ENCODE measurements around the gene ST3GAL4. TPM values are rescaled to one million over a fixed set of nuclear protein-coding genes. Genes with fewer than 3 reads are reported as not detected.
A peak's percentile ranks its signal among the peaks of the same experiment; 100 is the strongest.

The ST3GAL4 gene
- total and polyA plus RNA-seq, 7 donors = 43.1 to 336 (median 69.2) TPM

DNA sequence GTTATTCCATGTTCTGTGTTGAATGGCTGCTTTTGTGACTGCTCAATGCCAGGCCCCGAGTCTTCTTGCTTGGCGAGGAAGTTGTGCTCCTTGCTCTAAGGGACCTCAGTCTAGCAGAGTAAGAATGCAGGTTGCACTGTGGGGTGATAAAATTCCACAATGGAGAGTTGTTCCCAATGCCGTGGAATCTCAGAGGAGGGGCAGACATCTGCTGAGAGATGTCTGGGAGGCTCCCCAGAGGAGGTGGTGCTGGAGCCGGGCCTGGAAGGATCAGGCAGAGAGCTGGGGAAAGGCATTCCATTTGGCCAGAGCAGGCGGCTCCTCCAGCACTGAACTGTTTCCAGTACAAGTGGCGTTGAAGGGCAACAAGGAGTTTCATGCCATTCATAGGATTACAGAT, 55.2 kb downstream of the ST3GAL4 start:
- Histone ChIP-seq H3K27ac (peak overlapping the region; percentile 42 to 65 (median 61)), H3K9me3 (no peaks in the 10 kb centered on the region), H3K4me1 (peaks cover 0 to 42% (median 36%) of the 10 kb centered on the region in 4 donors), H3K36me3 (peaks cover 0 to 50% (median 17%) of the 10 kb centered on the region in 4 donors), H3K27me3 (no peaks in the 10 kb centered on the region), H3K4me3 (no peak overlapping the region)
- TF ChIP-seq POLR2AphosphoS5 (IDR thresholded peaks at IDR 0.05) (no peak), POLR2A (IDR thresholded peaks at IDR 0.05) (no peak), EP300 (IDR thresholded peaks at IDR 0.05) (no peak)
- TF ChIP-seq, protein P1, sequence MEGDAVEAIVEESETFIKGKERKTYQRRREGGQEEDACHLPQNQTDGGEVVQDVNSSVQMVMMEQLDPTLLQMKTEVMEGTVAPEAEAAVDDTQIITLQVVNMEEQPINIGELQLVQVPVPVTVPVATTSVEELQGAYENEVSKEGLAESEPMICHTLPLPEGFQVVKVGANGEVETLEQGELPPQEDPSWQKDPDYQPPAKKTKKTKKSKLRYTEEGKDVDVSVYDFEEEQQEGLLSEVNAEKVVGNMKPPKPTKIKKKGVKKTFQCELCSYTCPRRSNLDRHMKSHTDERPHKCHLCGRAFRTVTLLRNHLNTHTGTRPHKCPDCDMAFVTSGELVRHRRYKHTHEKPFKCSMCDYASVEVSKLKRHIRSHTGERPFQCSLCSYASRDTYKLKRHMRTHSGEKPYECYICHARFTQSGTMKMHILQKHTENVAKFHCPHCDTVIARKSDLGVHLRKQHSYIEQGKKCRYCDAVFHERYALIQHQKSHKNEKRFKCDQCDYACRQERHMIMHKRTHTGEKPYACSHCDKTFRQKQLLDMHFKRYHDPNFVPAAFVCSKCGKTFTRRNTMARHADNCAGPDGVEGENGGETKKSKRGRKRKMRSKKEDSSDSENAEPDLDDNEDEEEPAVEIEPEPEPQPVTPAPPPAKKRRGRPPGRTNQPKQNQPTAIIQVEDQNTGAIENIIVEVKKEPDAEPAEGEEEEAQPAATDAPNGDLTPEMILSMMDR (IDR thresholded peaks at IDR 0.05) = no peak
- intact Hi-C loops (cut with DNase I) = loop anchor here (10.0 kb wide), 2 partner anchors 296 to 516 kb away; no protein-coding TSS in a partner anchor
- DNase-seq = peak; percentile 84
- 67 to 74% methylated on average over 6 of the region's 6 CpGs for whole genome bisulfite sequencing, 2 donors

DNA sequence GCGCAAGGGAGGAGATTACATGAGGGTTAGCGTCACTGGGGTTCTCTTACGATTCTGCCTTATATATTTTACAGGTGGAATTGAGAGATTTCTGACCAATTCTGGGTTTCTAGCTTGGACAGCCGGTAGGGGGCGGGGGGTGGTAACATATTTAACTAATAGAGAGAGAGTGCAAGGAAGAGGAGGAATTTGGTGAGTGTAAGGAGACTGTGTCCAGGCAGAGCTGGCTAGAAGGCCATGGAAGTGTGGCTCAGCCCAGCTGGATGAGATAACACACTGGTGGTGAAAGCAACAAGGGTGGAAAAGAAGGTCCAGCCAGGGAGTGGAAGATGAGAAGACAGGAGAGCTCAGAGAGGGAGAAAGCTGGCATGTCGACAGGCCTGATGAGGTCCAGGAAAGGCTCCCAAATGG, 56.5 kb downstream of the ST3GAL4 start:
- H3K36me3 ChIP-seq = peaks cover 0 to 44% (median 17%) of the 10 kb centered on the region in 4 donors
- H3K4me1 ChIP-seq = peaks cover 0 to 55% (median 49%) of the 10 kb centered on the region in 4 donors
- WGBS, 2 donors = 76 to 90% methylated on average over 6 of the region's 6 CpGs
- no peak for DNase-seq
- no peaks in the 10 kb centered on the region for H3K27me3 ChIP-seq
- H3K4me3 ChIP-seq = no peak overlapping the region
- H3K9me3 ChIP-seq = no peaks in the 10 kb centered on the region
- H3K27ac ChIP-seq = peak overlapping the region in 3 of 4 donors; percentile 58 to 65 (median 64)
- intact Hi-C loops (cut with DNase I) = loop anchor here (10.0 kb wide), 2 partner anchors 297 to 517 kb away; no protein-coding TSS in a partner anchor
- TF ChIP-seq POLR2AphosphoS5 (IDR thresholded peaks at IDR 0.05) (no peak), EP300 (IDR thresholded peaks at IDR 0.05) (no peak), POLR2A (IDR thresholded peaks at IDR 0.05) (no peak)
- TF ChIP-seq, protein P1 (IDR thresholded peaks at IDR 0.05) = no peak

DNA sequence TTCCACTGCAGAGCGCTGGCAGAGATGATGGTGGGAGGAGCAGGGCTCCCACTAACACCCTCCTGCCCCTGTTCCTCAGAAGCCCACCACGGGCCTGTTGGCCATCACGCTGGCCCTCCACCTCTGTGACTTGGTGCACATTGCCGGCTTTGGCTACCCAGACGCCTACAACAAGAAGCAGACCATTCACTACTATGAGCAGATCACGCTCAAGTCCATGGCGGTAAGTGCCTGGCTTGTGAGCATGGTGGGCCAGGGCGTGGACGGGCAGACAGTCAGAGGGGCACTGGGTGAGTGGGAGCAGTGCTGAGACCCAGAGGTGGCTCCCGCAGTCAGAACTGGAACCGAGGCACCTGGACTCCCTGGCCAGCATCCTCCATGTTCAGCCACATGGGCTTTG, 57.9 kb downstream of the ST3GAL4 start:
- H3K4me3 ChIP-seq = no peak overlapping the region
- H3K4me1 ChIP-seq = peaks cover 0 to 60% (median 53%) of the 10 kb centered on the region in 4 donors
- peak overlapping the region; percentile 82 to 86 (median 84) for H3K27ac ChIP-seq
- WGBS, 2 donors = 97% methylated on average over 11 of the region's 11 CpGs
- intact Hi-C loops (cut with DNase I) = loop anchor here (10.0 kb wide), 2 partner anchors 299 to 519 kb away; no protein-coding TSS in a partner anchor
- H3K9me3 ChIP-seq = no peaks in the 10 kb centered on the region
- no peaks in the 10 kb centered on the region for H3K27me3 ChIP-seq
- H3K36me3 ChIP-seq = peaks cover 0 to 29% (median 7%) of the 10 kb centered on the region in 4 donors
- no peak for TF ChIP-seq POLR2AphosphoS5 (IDR thresholded peaks at IDR 0.05)
- no peak for TF ChIP-seq POLR2A (IDR thresholded peaks at IDR 0.05)
- TF ChIP-seq EP300 (IDR thresholded peaks at IDR 0.05) = no peak
- TF ChIP-seq, protein P1 (IDR thresholded peaks at IDR 0.05) = no peak
- DNase-seq = no peak

DNA sequence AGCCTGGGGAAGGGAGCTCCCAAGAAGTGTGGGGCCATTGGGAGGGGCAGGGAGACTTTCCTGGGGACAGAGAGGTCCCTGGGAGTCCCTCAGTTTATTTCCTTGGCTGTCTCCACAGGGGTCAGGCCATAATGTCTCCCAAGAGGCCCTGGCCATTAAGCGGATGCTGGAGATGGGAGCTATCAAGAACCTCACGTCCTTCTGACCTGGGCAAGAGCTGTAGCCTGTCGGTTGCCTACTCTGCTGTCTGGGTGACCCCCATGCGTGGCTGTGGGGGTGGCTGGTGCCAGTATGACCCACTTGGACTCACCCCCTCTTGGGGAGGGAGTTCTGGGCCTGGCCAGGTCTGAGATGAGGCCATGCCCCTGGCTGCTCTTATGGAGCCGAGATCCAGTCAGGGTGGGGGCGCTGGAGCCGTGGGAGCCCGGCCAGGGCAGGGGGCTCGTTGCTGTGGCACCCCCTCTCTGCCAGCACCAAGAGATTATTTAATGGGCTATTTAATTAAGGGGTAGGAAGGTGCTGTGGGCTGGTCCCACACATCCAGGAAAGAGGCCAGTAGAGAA, 58.4 kb downstream of the ST3GAL4 start:
- intact Hi-C loops (cut with DNase I) = loop anchor here (2.0 to 10.0 kb wide), 3 partner anchors 57 to 519 kb away; no protein-coding TSS in a partner anchor
- Histone ChIP-seq H3K4me1 (peaks cover 0 to 60% (median 53%) of the 10 kb centered on the region in 4 donors), H3K9me3 (no peaks in the 10 kb centered on the region), H3K4me3 (no peak overlapping the region), H3K36me3 (peaks cover 0 to 24% (median 4%) of the 10 kb centered on the region in 4 donors), H3K27ac (peak overlapping the region; percentile 82 to 86 (median 84)), H3K27me3 (no peaks in the 10 kb centered on the region)
- DNase-seq = no peak
- TF ChIP-seq EP300 (IDR thresholded peaks at IDR 0.05) (no peak), POLR2A (IDR thresholded peaks at IDR 0.05) (no peak)
- 91% methylated on average over 9 of the region's 9 CpGs for WGBS, 2 donors

DNA sequence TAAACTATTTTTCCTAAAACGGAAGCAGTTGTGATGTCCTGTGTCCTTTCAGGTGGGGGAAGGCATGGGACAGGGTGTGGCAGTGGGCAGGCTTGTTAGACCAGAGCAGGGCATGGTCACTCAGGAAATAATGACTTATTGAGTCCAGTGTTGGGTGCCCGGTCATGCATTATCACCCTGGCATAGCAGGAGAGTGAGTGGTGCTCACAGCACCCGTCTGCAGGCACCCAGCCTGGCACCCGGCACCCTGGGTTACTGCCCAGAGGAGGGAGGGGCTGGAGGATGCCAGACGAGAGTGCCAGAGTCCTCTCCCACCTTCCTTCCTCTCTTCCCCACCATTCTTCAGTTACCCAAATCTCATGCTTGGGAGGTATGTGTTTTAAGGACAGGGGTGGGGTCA, 59.1 kb downstream of the ST3GAL4 start:
- Histone ChIP-seq H3K4me1 (peaks cover 0 to 60% (median 53%) of the 10 kb centered on the region in 4 donors), H3K36me3 (peaks cover 0 to 18% (median 0%) of the 10 kb centered on the region in 4 donors), H3K27ac (peak overlapping the region; percentile 82 to 86 (median 84)), H3K27me3 (no peaks in the 10 kb centered on the region), H3K4me3 (no peak overlapping the region), H3K9me3 (no peaks in the 10 kb centered on the region)
- no peak for DNase-seq
- intact Hi-C loops (cut with DNase I) = loop anchor here (2.0 to 10.0 kb wide), 4 partner anchors 58 to 520 kb away; no protein-coding TSS in a partner anchor
- TF ChIP-seq EP300 (IDR thresholded peaks at IDR 0.05) (no peak), POLR2A (IDR thresholded peaks at IDR 0.05) (no peak), POLR2AphosphoS5 (IDR thresholded peaks at IDR 0.05) (no peak)
- TF ChIP-seq, protein P1 (IDR thresholded peaks at IDR 0.05) = no peak
- WGBS, 2 donors = 75 to 78% methylated on average over 5 of the region's 5 CpGs

All from sigmoid colon (tissue), 7 donors.